ENCODE measurements around the gene KCNMB1.

KCNMB1 gene

DNA sequence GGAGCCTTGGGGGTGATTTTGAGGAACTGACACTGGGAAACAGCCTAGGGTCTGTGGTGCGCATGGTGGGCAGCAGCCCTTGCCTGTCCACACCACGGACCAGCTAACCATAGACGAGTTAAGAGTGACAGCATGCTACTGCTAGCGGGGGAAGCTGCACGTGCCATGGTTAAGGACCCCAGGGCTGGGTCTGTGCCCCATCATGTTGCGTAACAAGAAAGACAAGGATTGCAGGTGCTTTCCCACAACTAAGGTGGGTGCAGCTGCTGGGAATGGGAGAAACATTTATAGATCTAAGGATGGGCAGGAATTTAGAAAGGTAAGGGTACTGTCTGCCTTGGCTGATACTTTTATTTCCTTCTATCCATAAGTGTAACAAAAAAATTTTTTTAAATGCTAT lies 17.9 kb upstream of the KCNMB1 start:
- DNase-seq (ENCODE audit: low read depth), result no peak
- TF ChIP-seq, protein P1, sequence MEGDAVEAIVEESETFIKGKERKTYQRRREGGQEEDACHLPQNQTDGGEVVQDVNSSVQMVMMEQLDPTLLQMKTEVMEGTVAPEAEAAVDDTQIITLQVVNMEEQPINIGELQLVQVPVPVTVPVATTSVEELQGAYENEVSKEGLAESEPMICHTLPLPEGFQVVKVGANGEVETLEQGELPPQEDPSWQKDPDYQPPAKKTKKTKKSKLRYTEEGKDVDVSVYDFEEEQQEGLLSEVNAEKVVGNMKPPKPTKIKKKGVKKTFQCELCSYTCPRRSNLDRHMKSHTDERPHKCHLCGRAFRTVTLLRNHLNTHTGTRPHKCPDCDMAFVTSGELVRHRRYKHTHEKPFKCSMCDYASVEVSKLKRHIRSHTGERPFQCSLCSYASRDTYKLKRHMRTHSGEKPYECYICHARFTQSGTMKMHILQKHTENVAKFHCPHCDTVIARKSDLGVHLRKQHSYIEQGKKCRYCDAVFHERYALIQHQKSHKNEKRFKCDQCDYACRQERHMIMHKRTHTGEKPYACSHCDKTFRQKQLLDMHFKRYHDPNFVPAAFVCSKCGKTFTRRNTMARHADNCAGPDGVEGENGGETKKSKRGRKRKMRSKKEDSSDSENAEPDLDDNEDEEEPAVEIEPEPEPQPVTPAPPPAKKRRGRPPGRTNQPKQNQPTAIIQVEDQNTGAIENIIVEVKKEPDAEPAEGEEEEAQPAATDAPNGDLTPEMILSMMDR (conservative IDR thresholded peaks at IDR 0.05; ENCODE audit: low read depth, low read length), result no peak
- H3K4me3 ChIP-seq (ENCODE audit: low read length), result no peak overlapping the region

DNA sequence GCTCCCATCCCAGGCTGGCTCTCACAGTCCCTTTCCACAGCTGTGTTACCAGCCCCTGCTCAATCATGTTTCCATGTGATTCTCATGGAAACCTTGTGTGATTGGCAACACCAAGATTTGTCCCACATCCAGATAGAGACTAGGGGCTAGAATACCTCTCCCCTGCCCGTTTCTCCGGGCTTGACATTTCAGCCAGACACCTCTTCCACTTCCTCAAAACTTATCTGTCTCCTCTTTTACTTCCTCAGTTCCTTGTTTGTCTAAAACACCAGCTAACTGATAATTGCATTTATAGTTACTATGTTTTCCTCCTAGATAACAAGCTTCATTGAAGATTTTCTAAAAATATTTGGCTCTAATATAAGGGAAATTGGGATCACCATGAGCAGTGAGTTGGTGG lies 16.6 kb upstream of the KCNMB1 start:
- DNase-seq (ENCODE audit: low read depth), result no peak
- TF ChIP-seq, protein P1 (conservative IDR thresholded peaks at IDR 0.05; ENCODE audit: low read depth, low read length), result no peak
- no peak overlapping the region for H3K4me3 ChIP-seq (ENCODE audit: low read length)

DNA sequence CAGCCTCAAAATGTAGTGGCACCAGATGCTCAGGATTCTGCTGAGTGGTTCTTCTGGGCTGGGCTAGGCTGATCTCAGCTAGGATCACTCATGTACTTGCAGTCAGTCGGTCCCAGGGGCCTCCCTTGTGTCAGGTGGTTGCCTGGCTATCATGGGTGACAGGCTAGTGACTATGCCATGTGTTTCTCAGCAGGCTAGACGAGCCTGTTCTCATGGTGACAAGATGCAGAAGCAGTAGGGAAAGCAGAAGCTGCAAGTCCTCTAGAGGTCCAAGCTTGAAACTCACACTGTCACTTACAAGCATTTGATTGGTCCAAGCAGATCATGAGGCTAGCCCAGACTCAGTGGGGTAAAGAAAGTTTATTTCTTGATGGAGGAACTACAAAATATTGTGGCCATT lies 15.2 kb upstream of the KCNMB1 start:
- H3K4me3 ChIP-seq (ENCODE audit: low read length), result no peak overlapping the region
- TF ChIP-seq, protein P1 (conservative IDR thresholded peaks at IDR 0.05; ENCODE audit: low read depth, low read length), result no peak
- no peak for DNase-seq (ENCODE audit: low read depth)

DNA sequence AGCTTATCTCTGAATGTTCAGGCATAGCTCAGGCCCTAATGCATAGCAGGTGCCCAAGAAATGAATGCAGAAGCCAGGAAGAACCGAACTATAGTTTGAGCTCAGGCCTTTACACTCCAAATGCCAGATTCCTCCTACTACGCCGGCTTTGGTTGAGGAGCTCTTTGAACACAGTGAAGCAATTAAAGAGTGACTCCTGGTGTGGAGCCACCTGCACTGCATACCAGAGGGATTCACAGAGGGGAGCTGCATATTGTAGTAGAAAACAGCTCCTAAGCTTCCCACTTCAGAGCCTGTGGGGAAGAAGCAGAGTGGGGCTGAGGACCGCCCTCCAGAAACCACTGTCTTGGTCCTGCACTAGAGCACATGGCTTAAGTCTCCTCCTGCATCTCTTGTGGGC lies 14.5 kb upstream of the KCNMB1 start:
- no peak overlapping the region for H3K4me3 ChIP-seq (ENCODE audit: low read length)
- DNase-seq (ENCODE audit: low read depth), result no peak
- TF ChIP-seq, protein P1 (conservative IDR thresholded peaks at IDR 0.05; ENCODE audit: low read depth, low read length), result peak; percentile 28

DNA sequence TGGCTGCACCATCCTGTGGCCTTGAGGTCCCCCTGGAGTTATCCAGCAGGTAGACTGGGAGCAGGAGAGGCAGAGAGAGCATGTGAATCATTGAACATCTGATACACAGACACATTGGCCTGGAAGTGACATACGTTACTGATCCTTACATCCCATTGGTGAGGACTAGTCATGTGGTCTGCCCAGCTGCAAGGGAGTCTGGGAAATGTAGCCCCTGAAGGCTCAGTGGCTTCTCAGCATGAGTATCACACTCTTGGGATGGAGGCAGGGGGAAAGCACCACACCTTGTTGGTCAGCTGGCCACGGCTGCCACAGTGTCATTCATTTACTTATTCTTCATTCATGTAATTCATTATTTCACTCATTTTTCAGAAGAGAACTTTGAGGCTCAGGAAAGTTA lies 13.3 kb upstream of the KCNMB1 start:
- DNase-seq (ENCODE audit: low read depth), result no peak
- H3K4me3 ChIP-seq (ENCODE audit: low read length), result no peak overlapping the region
- TF ChIP-seq, protein P1 (conservative IDR thresholded peaks at IDR 0.05; ENCODE audit: low read depth, low read length), result no peak

DNA sequence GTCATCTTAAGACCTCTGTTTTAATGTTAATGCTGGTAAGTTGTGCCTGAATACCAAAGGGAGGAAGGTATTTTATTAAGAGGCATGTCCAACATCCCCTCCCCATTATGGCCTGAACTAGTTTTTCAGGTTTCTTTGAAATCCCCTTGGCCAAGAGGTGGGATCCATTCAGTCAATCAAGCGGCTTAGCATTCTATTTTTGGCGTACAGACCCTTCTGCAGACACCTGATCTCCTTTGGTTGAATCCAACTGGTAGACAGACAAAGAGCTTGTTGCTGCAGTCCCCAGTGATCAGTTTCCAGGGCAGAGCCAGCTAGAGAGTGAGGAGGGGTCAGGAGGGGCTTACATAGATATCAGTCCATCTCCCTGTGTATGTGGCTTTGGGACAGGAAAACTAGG lies 7.9 kb upstream of the KCNMB1 start:
- H3K4me3 ChIP-seq (ENCODE audit: low read length), result no peak overlapping the region
- TF ChIP-seq, protein P1 (conservative IDR thresholded peaks at IDR 0.05; ENCODE audit: low read depth, low read length), result no peak
- no peak for DNase-seq (ENCODE audit: low read depth)

DNA sequence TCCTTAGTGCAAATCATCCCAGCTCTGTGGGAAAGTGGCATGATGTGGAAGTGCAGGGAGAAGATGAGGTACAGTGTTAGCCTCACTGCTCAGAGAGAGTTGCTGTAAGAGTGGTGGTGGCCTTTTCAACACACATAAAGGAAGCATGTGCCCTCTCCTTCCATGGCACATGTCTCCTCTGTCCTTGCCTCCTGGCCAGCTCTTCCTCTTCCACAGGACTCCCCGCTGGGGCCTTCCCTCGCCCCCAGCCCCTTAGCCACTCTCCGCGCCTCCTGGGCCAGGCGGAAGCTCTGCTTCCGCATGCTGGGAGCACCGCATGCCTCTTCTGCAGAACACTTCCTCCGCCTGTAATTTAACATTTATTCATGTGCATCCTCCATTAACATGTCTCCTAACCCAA lies 4.8 kb upstream of the KCNMB1 start:
- TF ChIP-seq, protein P1 (conservative IDR thresholded peaks at IDR 0.05; ENCODE audit: low read depth, low read length), result no peak
- no peak overlapping the region for H3K4me3 ChIP-seq (ENCODE audit: low read length)
- DNase-seq (ENCODE audit: low read depth), result no peak

Data from retinal pigment epithelial cell (primary cell).